SJCRH30 (cell line): Measurements from ENCODE around the gene TMEM214. TPM values are rescaled to one million over a fixed set of nuclear protein-coding genes. Genes with fewer than 3 reads are reported as not detected.

Experiments
- DNase-seq, 2 experiments: peaks; one replicate each; pipeline ENCODE4 v3.0.0-alpha.2; 2015 to 2020
- H3K27ac ChIP-seq: fragments of 250-450 bp; sonication (Bioruptor Pico); 2 replicates; pipeline ENCODE4 v1.5.1; 2020; ENCODE audit warnings: mild to moderate bottlenecking, moderate library complexity
- H3K27me3 ChIP-seq: fragments of 250-450 bp; sonication (Bioruptor Pico); 2 replicates; pipeline ENCODE4 v1.5.1; 2020; ENCODE audit warnings: mild to moderate bottlenecking, moderate library complexity
- H3K36me3 ChIP-seq: fragments of 250-450 bp; sonication (Bioruptor Pico); 2 replicates; pipeline ENCODE4 v1.5.1; 2020; ENCODE audit warnings: mild to moderate bottlenecking, moderate library complexity
- H3K4me1 ChIP-seq: fragments of 250-450 bp; sonication (Bioruptor Pico); 2 replicates; pipeline ENCODE4 v1.5.1; 2020; ENCODE audit warnings: mild to moderate bottlenecking, moderate library complexity
- H3K4me3 ChIP-seq: fragments of 250-450 bp; sonication (Bioruptor Pico); 2 replicates; pipeline ENCODE4 v1.5.1; 2020; ENCODE audit warnings: mild to moderate bottlenecking, moderate library complexity
- H3K9me3 ChIP-seq: fragments of 250-450 bp; sonication (Bioruptor Pico); replicated peaks from 2 replicates; pipeline ENCODE4 v1.5.1; 2020; ENCODE audit warnings: mild to moderate bottlenecking, moderate library complexity
- total RNA-seq: library from RNA; depleted of rRNA; stranded (reverse); fragments of >200 nt; shearing (Covaris generic); gene quantifications from 2 replicates; pipeline ENCODE4 v1.2.3, GENCODE V29; 2014; rRNA removed

Gene TMEM214, protein sequence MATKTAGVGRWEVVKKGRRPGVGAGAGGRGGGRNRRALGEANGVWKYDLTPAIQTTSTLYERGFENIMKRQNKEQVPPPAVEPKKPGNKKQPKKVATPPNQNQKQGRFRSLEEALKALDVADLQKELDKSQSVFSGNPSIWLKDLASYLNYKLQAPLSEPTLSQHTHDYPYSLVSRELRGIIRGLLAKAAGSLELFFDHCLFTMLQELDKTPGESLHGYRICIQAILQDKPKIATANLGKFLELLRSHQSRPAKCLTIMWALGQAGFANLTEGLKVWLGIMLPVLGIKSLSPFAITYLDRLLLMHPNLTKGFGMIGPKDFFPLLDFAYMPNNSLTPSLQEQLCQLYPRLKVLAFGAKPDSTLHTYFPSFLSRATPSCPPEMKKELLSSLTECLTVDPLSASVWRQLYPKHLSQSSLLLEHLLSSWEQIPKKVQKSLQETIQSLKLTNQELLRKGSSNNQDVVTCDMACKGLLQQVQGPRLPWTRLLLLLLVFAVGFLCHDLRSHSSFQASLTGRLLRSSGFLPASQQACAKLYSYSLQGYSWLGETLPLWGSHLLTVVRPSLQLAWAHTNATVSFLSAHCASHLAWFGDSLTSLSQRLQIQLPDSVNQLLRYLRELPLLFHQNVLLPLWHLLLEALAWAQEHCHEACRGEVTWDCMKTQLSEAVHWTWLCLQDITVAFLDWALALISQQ
- 38.0 and 45.2 TPM in 2 replicates for total RNA-seq

DNA sequence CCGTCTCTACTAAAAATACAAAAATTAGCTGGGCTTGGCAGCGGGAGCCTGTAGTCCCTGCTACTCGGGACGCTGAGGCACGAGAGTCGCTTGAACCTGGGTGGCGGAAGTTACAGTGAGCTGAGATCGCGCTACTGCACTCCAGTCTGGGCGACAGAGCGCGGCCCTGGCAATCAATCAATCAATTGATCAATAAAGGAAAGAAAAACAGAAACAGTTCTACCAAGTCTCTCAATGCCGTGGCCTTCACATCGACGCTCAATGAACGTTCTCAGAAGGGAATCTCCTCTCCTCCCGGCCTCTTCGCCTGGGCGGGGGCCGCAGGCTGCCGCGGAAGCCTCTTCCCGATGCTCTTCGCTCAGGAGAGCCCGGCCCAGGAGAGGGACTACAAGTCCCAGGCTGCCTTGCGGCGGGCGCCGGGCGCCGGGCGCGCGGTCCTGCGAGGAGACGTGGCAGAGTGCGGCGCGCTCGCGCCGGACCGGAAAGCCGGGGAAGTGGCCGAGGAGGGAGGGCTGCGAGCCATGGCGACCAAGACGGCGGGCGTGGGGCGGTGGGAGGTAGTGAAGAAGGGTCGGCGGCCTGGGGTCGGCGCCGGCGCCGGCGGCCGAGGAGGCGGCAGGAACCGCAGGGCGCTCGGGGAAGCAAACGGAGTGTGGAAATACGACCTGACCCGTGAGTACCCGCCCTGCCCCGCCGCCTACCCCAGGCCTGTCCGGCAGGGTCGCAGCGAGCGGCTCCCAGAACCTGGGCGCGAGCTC is at the start of gene TMEM214:
Gene TMEM214 (plus strand): TSS at position 471 of the 758 bp plus-strand sequence. CDS start 51 bp downstream, at position 522.
- peak within 1 kb of the TSS; percentile 79 for H3K4me3 ChIP-seq
- H3K9me3 ChIP-seq = no peaks in the 10 kb centered on the region
- peak within 1 kb of the TSS; percentile 33 for H3K27ac ChIP-seq
- peaks cover 29% of the 10 kb centered on the region for H3K36me3 ChIP-seq
- peak; percentile 93 to 94 for DNase-seq
- peaks cover 4% of the 10 kb centered on the region for H3K4me1 ChIP-seq
- H3K27me3 ChIP-seq = no peaks in the 10 kb centered on the region

DNA sequence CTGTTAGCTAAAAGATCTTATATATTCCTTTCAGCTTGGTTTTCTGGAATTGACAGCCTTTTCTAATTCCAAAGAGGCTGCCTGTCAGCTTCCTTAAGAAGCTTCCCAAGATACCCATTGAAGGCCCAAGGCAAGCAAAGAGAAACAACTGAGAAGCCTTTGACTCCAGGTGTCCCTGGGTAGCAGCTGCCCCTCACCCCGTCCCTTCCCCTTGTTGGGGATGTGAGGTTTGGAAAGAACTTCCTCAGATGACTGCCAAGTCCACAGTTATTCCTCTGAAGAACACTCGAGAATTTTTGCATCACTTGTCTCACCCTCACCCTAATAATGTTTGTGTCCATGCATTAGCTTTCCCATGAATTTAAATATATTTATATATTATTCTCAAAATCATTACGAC is 49.0 kb upstream of the TMEM214 start:
- Histone ChIP-seq H3K27ac (no peak overlapping the region), H3K4me1 (no peaks in the 10 kb centered on the region), H3K27me3 (peaks cover 27% of the 10 kb centered on the region), H3K36me3 (no peaks in the 10 kb centered on the region), H3K4me3 (no peak overlapping the region), H3K9me3 (no peaks in the 10 kb centered on the region)
- DNase-seq = no peak

DNA sequence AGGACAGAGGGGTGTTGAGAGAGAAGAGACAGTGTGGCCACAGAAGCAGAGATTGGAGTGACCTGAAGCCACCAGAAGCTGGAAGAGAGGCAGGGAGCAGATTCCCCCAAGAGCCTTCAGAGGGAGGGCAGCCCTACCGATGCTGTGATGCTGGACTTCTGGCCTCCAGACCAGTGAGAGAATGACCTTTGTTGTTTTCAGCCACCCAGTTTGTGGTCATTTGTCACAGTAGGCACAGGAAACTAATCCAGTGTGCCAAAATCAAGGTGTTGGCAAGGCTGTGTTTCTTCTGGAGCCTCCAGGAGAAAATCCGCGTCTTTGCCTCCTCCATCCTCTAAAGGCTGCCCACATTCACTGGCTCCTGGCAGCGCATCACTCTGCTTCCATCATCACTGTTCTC is 47.0 kb upstream of the TMEM214 start:
- Histone ChIP-seq H3K36me3 (no peaks in the 10 kb centered on the region), H3K9me3 (no peaks in the 10 kb centered on the region), H3K27me3 (peaks cover 42% of the 10 kb centered on the region), H3K27ac (no peak overlapping the region), H3K4me1 (no peaks in the 10 kb centered on the region), H3K4me3 (no peak overlapping the region)
- DNase-seq = no peak

DNA sequence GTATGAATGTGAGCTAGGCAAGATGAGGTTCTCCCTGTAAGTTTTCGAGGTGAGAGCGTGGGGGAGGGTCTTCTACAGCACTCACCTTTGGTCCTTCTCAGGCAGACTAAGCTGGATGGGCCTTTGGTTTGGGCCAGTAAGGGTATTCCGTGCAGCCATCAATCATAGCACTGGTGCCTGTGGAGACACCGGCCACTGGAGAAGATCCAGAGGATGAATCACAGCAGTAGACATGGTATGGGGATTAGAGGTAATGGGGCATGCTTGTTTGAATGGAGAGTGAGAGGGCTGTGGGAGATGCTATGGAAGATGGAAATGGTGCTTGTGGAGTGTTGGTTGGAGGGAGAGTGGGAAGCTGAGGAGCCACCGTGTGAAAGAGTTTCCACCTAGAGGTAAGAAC is 46.2 kb upstream of the TMEM214 start:
- DNase-seq = no peak
- no peaks in the 10 kb centered on the region for H3K36me3 ChIP-seq
- no peak overlapping the region for H3K4me3 ChIP-seq
- peaks cover 42% of the 10 kb centered on the region for H3K27me3 ChIP-seq
- H3K4me1 ChIP-seq = no peaks in the 10 kb centered on the region
- H3K9me3 ChIP-seq = no peaks in the 10 kb centered on the region
- H3K27ac ChIP-seq = no peak overlapping the region

DNA sequence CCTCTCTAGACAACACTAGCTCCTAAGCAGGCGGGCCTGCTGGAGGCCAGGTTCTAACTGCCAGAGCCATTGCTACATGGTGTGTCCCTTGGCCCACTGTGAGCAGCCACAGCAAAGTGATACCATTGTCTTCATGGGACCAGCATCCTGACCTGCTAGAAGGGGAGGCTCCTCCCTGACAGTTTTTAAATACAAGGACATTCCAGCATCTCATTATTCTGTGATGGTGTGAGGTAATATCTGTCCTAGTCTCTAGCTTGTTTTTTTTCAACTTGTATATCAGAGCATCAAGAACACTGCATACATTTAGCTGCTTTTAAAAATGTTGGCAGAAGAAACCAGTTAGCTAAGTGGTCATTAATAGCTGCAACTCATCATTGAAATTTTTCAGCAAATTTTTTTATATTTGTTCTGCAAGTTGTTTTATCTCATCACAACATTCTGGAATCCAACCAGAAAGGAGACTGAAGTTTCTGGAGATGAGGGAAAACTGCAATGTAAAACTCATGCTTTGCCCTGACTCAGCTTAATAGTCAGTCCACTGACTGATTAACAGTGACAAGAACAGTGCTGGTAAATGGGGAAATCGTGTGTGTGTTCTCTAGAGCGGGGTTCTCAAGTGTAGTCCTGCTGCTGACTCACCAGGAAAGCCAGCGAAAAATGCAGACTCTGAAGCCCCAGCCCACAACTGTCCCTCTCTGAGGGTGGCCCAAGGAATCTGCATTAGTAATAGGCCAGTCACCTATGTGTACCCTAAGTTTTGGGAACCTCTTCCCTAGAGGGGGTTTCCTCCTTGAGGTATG is 44.5 kb upstream of the TMEM214 start:
- H3K27ac ChIP-seq = no peak overlapping the region
- H3K4me3 ChIP-seq = no peak overlapping the region
- no peaks in the 10 kb centered on the region for H3K36me3 ChIP-seq
- H3K27me3 ChIP-seq = peaks cover 44% of the 10 kb centered on the region
- DNase-seq = no peak
- no peaks in the 10 kb centered on the region for H3K9me3 ChIP-seq
- H3K4me1 ChIP-seq = no peaks in the 10 kb centered on the region

DNA sequence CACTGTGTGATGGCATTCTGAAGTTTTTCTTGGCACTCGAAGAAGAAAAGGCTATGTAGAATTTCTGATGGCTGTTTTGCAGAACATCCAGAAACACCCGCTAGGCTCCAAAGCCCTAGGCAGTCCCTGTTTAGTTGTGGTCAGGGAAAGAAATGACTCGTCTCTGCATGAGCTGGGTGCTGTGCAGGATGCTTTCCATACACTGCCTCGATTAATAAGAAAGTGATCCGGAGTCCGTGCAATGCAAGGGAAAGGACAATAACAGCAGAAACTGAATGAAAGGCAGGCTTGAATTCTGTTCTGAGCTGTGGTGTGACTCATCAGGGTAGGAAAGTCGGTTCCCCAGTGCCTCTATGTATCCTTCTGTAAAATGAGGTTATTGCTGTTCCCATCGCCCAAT is 43.6 kb upstream of the TMEM214 start:
- DNase-seq = no peak
- Histone ChIP-seq H3K4me1 (no peaks in the 10 kb centered on the region), H3K36me3 (no peaks in the 10 kb centered on the region), H3K4me3 (no peak overlapping the region), H3K27me3 (peaks cover 38% of the 10 kb centered on the region), H3K9me3 (no peaks in the 10 kb centered on the region), H3K27ac (no peak overlapping the region)

DNA sequence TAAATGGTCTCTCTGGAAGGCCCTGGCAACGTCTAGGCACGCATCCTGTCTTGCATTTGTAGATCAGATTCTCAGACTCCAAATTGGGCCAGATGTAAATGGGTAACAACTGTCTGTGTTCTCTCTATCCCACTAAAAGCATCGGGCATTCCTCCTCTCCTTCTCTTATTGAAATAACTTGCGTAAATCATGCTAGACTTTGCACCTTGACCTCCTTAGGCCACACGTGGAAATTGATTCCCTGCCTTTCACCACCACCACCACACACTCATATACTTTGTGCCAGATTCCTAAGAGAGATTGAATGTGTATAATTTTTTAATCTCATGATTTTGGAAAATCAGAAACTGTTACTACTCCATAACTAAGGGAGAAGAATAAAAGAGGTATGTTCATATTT is 41.0 kb upstream of the TMEM214 start:
- Histone ChIP-seq H3K27me3 (peaks cover 31% of the 10 kb centered on the region), H3K4me1 (no peaks in the 10 kb centered on the region), H3K4me3 (no peak overlapping the region), H3K27ac (no peak overlapping the region), H3K36me3 (no peaks in the 10 kb centered on the region), H3K9me3 (0 out of 2 replicates have a peak, but pooled peaks cover 3% of the 10 kb centered on the region)
- DNase-seq = no peak

DNA sequence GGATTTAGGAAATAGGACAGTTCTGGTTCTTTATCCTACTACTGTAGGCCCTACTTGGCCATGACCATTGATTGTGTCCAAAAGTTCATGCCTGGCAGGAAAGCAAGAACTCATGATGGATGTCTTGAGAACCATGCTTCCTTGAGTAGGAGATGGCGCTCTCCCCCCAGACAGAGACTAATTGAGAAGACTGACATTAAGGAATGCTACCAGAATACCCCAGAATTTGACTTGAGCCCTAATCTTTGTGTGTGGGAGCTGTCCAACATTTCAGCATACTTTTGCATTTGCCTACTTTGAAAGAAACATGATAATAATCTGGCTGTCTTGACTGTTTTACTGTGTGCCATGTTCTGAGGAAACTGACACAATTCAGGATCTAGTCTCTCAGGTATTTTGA is 39.0 kb upstream of the TMEM214 start:
- no peaks in the 10 kb centered on the region for H3K36me3 ChIP-seq
- peaks cover 18% of the 10 kb centered on the region; the same call in 1 of the 2 replicates for H3K27me3 ChIP-seq
- H3K9me3 ChIP-seq = 0 out of 2 replicates have a peak, but pooled peaks cover 3% of the 10 kb centered on the region
- no peak overlapping the region for H3K4me3 ChIP-seq
- H3K4me1 ChIP-seq = no peaks in the 10 kb centered on the region
- no peak overlapping the region for H3K27ac ChIP-seq
- peak in 1 of 2 experiments; percentile 46 for DNase-seq

DNA sequence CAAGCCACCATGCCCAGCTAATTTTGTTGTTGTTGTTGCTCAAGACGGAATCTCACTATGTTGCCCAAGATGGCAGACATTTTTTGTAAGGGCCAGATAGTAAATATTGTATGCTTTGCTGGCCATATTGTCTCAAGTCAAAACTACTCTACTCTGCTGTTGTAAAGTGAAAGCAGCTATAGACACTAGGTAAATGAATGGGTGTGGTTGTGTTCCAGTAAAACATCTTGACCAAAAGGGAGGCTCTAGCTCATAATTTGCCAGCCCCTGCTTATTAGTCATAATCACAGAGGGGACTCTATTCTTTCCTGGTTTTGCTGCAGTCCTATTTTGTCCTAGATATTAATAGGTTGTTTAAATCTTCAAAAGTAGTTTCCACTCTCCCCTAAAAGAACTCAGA is 37.8 kb upstream of the TMEM214 start:
- Histone ChIP-seq H3K4me3 (no peak overlapping the region), H3K27ac (no peak overlapping the region), H3K27me3 (peaks cover 6% of the 10 kb centered on the region; the same call in 1 of the 2 replicates), H3K9me3 (0 out of 2 replicates have a peak, but pooled peaks cover 3% of the 10 kb centered on the region), H3K36me3 (no peaks in the 10 kb centered on the region), H3K4me1 (no peaks in the 10 kb centered on the region)
- no peak for DNase-seq

DNA sequence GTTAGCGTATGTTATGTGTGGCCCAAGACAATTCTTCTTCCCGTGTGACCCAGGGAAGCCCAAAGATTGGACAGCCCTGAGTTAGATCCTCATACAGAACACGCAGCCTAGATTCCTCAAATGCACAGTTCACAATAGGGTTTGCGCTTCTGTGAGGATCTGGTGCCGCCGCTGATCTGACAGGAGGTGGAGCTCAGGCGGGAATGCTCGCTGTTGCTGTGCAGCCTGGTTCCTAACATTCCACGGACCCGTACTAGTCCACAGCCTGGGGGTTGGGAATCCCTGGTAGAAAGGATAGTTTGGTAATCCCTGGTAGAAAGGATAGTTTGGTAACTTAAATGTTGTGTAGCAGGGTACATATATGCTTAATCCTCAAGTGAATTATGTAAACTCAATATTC is 35.4 kb upstream of the TMEM214 start:
- H3K9me3 ChIP-seq = 0 out of 2 replicates have a peak, but pooled peaks cover 3% of the 10 kb centered on the region
- H3K27me3 ChIP-seq = no peaks in the 10 kb centered on the region; the same call in 1 of the 2 replicates
- H3K36me3 ChIP-seq = no peaks in the 10 kb centered on the region
- no peak overlapping the region for H3K4me3 ChIP-seq
- DNase-seq = no peak
- no peaks in the 10 kb centered on the region for H3K4me1 ChIP-seq
- no peak overlapping the region for H3K27ac ChIP-seq

DNA sequence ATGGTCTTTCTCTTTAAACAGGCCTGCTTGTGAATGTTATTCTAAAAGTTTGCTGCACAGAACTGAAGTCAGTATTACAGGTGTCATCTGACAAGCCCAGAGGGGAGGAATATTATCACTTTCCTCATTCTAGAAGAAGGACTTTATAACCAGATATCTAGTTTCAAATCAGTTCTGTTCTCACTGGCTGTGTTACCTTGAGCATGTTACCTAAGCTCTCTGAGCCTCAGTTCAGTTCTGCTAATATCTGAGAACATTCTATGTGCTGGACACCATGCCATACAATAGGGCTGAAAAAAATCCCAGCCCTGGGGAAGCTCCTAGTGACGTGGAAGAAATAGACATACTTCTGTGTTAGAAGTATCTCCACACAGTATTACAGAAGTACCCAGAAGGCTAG is 34.4 kb upstream of the TMEM214 start:
- no peaks in the 10 kb centered on the region for H3K4me1 ChIP-seq
- H3K4me3 ChIP-seq = no peak overlapping the region
- DNase-seq = no peak
- no peaks in the 10 kb centered on the region for H3K36me3 ChIP-seq
- no peaks in the 10 kb centered on the region; the same call in 1 of the 2 replicates for H3K27me3 ChIP-seq
- H3K27ac ChIP-seq = no peak overlapping the region
- H3K9me3 ChIP-seq = 0 out of 2 replicates have a peak, but pooled peaks cover 3% of the 10 kb centered on the region

DNA sequence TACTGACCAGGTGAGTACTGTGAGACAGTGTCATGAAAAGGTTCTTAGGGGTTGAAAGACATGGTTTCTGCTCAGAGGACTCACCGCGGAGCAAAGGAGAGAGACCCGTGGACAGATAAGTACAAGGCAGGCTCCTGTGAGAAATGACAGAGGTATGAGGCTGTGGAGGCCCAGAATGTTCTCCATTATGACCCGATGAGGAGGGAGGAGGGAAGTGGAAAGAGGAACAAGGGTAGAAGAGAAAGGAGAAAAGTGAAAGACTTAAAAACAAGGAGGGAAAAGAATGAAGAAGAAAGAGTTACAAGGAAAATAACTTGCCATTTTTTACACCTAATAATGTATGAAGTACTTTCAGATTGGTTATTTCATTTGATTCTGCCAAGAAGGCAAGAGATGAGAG is 32.5 kb upstream of the TMEM214 start:
- H3K4me3 ChIP-seq = no peak overlapping the region
- H3K36me3 ChIP-seq = no peaks in the 10 kb centered on the region
- no peak overlapping the region for H3K27ac ChIP-seq
- H3K27me3 ChIP-seq = no peaks in the 10 kb centered on the region; the same call in none of the 2 replicates
- no peak for DNase-seq
- no peaks in the 10 kb centered on the region for H3K4me1 ChIP-seq
- no peaks in the 10 kb centered on the region for H3K9me3 ChIP-seq

DNA sequence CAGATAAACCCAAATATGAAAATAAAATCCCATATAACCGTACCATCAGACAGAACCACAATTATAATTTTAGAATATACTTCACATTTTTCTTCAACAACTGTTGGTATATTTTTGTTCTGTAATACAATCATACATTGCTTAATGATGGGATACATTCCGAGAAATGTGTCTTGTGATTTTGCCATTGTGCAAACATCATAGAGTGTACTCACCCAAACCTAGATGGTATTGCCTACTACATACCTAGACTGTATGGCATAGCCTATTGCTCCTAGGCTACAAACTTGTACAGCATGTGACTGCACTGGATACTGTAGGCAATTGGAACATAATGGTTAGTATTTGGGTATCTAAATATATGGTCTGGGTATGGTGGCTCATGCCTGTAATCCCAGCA is 31.8 kb upstream of the TMEM214 start:
- no peak overlapping the region for H3K27ac ChIP-seq
- H3K36me3 ChIP-seq = no peaks in the 10 kb centered on the region
- H3K4me3 ChIP-seq = no peak overlapping the region
- H3K4me1 ChIP-seq = no peaks in the 10 kb centered on the region
- H3K9me3 ChIP-seq = no peaks in the 10 kb centered on the region
- no peak for DNase-seq
- H3K27me3 ChIP-seq = no peaks in the 10 kb centered on the region; the same call in none of the 2 replicates

DNA sequence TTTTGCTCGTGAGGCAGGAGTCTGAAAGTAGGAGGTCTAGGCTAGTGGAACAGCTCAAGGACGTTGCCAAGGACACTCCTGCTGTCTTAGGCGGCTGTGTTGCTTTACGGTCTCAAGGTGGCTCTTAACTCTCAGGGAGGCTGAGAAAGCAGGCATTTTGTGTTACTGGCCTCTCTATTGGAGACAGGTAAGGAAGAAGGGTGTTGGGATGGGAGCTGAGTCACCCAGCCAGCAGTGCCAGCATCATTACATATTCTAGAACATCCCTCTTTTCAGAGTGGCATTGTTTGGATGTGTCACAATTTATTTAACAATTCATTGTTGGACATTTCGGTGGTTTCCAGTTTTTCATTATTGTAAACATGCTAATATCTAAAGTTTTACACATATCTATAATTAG is 30.8 kb upstream of the TMEM214 start:
- no peak overlapping the region for H3K4me3 ChIP-seq
- H3K27me3 ChIP-seq = no peaks in the 10 kb centered on the region; the same call in none of the 2 replicates
- H3K4me1 ChIP-seq = no peaks in the 10 kb centered on the region
- no peaks in the 10 kb centered on the region for H3K36me3 ChIP-seq
- no peak for DNase-seq
- H3K27ac ChIP-seq = no peak overlapping the region
- H3K9me3 ChIP-seq = no peaks in the 10 kb centered on the region
